Measurements from ENCODE around the gene NETO1.

NETO1 gene

GRCh38 chr18:72843743-72844142 is 24.0 kb downstream of the NETO1 start:
- no peak for DNase-seq

DNA sequence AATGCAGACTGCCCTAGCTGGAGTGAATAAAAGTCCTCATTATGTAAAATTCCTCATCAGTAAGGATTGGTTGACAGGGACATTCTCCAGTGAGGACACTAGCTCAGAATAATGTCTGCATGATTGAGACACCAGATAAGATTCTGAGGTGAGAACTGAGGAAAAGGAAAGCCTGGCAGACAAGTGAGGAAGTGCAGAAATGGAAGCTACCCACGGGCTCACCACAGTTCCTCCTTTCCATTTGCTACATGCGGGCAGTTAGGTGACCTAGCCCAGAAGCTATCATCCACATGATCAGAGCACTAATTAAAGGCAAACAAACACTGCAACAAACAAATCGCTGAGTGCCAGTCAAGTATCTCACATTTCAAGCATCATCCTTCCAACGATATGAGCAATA is 27.7 kb downstream of the NETO1 start:
- no peak for DNase-seq

DNA sequence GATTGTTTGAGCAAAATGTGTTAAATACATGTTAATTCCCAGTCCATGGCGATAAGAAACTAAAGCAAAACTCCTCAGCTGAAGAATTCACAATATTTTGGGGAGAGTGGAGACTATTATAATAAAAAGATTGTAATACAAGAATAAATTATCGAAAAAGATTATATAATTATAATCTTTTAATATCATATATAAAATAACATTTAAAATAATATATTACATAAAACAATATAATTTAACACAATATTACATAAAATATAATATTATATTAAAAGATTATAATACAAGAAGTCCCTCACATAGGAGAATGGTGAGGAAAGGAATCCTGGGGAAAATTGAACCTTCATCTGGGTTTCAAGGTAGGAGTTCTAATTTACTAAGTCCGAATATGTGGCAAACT is 33.1 kb downstream of the NETO1 start:
- no peak for DNase-seq

DNA sequence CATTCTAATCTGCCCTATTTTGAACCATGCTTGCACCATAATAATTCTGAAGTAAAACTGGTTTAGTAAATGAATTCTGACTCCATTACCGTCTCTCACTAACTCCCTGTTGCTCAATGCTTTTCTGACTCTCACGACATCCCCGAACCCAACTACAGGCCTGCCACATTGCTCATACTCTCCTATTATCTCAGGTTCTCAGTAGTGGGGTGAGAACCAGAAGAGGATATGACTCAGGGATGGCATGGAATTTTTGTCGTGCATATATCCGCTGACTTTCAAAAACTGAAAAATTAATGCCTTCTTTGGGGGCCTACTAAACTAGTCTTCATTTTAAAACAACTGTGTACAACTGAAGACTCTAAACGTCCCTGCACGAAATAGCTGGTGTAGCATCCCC is 34.3 kb downstream of the NETO1 start:
- DNase-seq: peak; percentile 7

- no peak for DNase-seq
These were observed 37.7 kb downstream of the NETO1 start for GRCh38 chr18:72830109-72830508.

DNA sequence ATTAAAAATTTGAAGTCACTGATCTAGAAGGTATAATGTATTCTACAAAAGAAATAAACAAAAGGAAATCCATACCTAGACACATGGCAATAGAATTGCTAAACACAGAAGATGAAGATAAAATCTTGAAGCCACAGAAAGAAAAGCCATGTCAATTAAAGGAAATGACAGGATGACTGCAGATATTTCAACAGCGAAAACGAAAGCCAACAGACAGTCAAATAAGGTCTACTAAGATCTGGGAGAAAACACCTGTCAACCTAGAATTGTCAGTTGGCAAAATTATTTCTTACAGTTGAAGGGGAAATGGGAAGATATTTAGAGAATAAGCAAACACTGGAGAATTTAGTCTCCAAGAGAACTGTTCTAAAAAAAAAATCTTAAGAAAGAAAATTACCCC is 39.2 kb downstream of the NETO1 start:
- DNase-seq: no peak

- no peak for DNase-seq
These were observed 41.1 kb downstream of the NETO1 start for GRCh38 chr18:72826736-72827135.

GRCh38 chr18:72823345-72823744 is 44.4 kb downstream of the NETO1 start:
- no peak for DNase-seq

DNA sequence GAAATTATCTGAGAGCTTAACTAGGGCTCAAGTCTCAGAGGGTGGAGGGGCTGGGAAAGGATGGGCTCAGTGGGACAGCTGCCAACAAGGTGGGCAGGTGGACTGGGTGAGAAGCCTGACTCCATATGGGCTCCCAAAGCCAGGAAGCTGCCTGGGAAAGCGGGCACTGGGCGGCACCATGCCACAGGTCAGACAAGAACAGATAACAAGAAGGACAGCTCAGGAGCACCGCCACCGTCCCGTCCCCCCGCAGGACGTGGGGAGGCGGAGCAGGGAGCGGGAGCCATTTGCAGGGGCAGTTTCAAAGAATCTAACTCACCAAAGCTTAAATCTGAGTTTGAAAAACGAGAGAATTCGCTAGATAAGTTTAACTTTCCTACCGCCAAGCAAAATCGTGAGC is 45.6 kb downstream of the NETO1 start:
- DNase-seq: no peak

DNA sequence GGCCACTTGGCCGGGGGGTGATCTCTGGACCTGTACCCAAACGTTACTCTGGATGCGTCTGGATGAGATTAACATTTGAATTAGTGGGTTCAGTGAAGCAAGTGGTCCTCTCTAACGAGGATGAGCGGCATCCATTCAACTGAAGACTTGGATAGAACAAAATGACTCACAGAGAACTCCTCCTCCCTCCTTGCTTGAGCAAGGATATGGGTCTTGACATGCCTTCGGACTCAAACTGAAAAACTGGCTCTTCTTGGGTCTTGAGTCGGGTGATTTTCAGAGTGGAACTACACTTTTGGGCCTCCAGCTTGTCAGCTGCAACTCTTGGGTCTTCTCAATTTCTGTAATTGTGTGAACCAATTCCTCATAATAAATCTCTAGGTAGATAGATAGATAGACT is 47.2 kb downstream of the NETO1 start:
- no peak for DNase-seq

DNA sequence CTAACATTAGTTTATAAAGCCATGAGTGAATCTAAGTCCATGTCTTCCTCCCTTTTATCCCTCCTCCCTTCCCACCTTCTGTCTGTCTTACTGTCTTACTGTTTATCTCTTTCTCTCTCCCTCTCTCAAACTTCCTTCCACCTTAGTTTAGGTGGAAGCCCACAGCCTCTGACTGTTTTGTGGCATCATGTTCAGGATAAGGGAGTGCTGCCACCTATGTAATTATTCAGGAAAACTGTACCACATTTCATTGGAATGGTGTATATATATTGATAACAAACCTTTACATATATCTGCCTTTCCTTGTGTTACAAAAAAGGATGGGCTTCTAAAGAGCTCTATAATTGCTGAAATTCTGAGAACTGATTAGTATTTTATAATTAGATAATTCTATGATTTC is 48.7 kb downstream of the NETO1 start:
- DNase-seq: no peak

GRCh38 chr18:72811047-72811446 is 56.7 kb downstream of the NETO1 start:
- DNase-seq: no peak

GRCh38 chr18:72808680-72809079 is 59.1 kb downstream of the NETO1 start:
- no peak for DNase-seq

DNA sequence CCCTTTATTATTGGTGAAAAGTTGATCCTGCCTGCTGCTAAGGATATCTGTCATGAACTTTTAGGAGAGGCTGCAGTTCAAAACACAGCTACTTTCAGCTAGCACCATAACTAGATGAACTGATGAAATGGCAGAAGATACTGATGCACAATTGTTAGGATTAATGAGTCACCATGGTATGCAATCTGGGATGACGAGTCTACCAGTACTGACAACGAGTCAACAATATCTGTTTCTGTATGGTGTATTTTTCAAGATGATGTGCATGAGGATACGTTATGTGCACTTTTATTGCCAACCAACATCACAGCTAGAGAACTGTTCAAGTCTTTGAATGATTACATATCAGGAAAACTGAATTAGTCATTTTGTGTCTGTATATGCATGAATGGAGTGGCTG is 68.7 kb downstream of the NETO1 start:
- DNase-seq: no peak

DNA sequence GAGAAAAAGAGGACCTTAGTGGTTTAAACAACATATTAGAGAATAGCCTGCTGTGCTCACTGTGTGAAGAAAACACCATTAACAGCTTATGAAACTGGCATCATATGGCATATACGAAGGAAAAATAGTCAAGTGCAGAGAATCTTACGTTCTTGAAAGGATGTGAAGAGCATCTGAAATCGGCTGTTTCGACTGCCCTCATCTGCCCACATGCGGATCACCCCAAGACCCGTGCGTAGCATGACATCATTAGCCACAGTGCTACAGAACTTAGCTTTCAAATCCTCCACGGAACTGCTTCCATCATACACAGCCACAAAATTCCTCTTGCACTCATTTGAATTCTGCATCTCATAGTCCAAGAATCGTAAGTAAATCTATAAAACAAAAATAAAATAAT is 84.3 kb downstream of the NETO1 start:
- no peak for DNase-seq

- no peak for DNase-seq
These were observed 92.9 kb downstream of the NETO1 start for GRCh38 chr18:72774914-72775313.

DNA sequence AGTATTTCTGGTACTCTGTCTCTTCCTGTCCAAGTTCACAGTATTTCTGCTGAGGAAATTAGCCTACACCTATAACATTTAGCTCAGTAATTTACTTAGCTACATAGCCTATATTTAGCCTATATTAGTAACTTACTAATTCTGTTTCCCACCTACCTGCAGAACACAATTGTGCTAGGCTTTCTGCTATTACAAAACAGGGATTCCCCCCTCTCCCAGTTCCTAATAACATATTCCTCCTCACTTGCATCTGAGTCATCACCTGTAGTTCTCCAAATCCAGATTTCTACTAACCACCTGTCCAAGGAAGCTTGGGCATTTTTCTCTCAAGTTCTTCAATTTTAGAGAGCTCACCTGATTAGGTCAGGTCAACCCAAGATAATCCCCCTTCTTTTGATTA is 94.9 kb downstream of the NETO1 start:
- no peak for DNase-seq

GRCh38 chr18:72768681-72769229 is 99.0 kb downstream of the NETO1 start:
- no peak for DNase-seq

DNA sequence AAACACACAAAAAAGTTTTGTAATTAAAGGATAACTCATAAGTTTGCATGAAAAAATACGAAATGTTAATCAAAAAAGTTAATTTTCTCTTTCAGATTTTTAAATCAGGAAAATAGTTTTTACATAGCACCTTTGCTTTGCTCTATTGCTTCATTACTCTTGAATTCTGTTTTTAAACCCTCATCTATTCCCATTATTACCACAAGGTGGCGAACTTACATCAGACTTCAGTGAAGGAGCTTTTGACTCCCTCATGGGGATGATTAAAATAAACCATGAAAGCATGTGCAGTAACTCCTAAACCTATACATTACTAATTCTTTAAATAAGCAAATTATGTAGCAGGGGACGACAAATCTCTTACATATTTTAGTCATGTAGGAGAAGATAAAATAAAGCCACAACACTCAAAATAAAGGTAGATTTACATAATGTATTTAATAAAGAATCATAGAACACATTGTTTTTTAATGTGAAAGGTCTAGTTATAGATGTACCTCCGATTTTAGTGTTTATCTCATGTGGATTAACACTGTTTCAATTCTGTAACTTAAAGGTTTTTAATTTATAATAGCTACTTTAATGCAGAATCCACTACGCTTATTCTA is 105.2 kb downstream of the NETO1 start:
- DNase-seq: peak; percentile 47

- no peak for DNase-seq
These were observed 115.6 kb downstream of the NETO1 start for GRCh38 chr18:72752220-72752619.

GRCh38 chr18:72742002-72742401 is 125.8 kb downstream of the NETO1 start:
- DNase-seq: no peak

- no peak for DNase-seq
These were observed 129.7 kb downstream of the NETO1 start for GRCh38 chr18:72738136-72738535.

DNA sequence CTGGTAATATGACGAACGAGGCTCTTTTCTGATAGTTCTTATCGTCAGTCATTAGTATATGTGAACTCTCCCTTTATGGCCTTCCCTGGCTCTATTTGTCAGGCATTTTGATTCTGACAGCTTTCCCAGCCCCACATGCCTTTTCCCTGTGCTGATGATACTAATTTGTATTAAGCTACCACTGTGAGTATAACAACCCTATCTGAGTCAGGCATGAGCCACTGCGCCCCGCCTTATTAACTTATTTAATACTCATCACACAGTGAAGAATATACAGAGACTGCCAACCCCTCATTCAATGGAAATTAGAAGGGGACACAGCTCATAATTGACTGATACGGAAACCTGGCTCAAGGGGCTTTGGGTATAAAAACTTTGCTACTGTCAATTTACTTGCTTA is 140.0 kb downstream of the NETO1 start:
- DNase-seq: no peak

DNA sequence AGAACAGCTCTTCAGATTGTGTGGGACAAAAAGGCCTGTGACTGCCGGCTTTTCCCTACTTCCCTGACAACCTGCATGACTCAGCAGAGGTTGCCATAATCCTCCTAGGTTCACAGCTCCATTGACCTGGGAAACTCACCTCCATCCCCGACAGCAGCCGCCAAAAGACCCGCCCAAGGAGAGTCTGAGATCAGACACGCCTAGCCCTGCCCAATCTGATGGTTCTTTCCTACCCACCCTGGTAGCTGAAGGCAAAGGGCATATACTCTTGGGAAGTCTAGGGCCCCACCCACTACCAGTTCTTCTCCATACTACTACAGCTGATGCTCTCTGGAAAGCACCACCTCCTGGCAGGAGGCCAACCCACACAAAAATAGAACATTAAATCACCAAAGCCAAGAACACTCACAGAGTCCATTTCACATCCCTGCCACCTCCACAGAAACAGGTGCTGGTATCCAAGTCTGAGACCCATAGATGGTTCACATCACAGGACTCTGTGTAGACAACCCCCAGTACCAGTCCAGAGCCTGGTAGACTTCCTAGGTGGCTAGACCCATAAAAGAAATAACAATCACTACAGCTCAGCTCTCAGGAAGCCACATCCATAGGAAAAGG is 140.6 kb downstream of the NETO1 start:
- no peak for DNase-seq

GRCh38 chr18:72726201-72726600 is 141.6 kb downstream of the NETO1 start:
- no peak for DNase-seq

All from EL (cell line).